Neural cell (in vitro differentiated cells): ENCODE measurements around the gene GRIN3A. TPM values are rescaled to one million over a fixed set of nuclear protein-coding genes. Genes with fewer than 3 reads are reported as not detected.

Source experiments
- H2AFZ ChIP-seq: fragments of 200-600, 300-800 bp; sonication (generic), shearing (Covaris generic); 2 replicates; pipeline ENCODE4 v1.6.0; 2014; ENCODE audit warnings: low read depth, mild to moderate bottlenecking, antibody characterized with exemption, low read length, moderate library complexity
- H3F3A ChIP-seq: fragments of 200-600 bp; shearing (Covaris generic); 2 replicates; pipeline ENCODE4 v1.6.1; 2016; ENCODE audit warnings: mild to moderate bottlenecking, moderate library complexity, mixed read lengths, antibody characterized with exemption, low read length; ENCODE audit not compliant: insufficient read depth, poor library complexity, severe bottlenecking
- H3K27ac ChIP-seq: fragments of 200-600, 300-800 bp; sonication (generic), shearing (Covaris generic); 2 replicates; pipeline ENCODE4 v1.5.1; 2014; ENCODE audit warnings: mild to moderate bottlenecking, low read length, moderate library complexity
- H3K27me3 ChIP-seq: fragments of 300-800, 200-600 bp; sonication (generic), shearing (Covaris generic); 2 replicates; pipeline ENCODE4 v1.6.0; 2014; ENCODE audit warnings: mild to moderate bottlenecking, low read depth, low read length, moderate library complexity; ENCODE audit not compliant: insufficient read depth
- H3K36me3 ChIP-seq: fragments of 300-800, 200-600 bp; sonication (generic), shearing (Covaris generic); 2 replicates; pipeline ENCODE4 v1.5.1; 2014; ENCODE audit warnings: mild to moderate bottlenecking, antibody characterized with exemption, low read length, moderate library complexity; ENCODE audit not compliant: insufficient read depth
- H3K4me2 ChIP-seq: fragments of 300-800, 200-600 bp; sonication (generic), shearing (Covaris generic); 2 replicates; pipeline ENCODE4 v1.6.0; 2014; ENCODE audit warnings: mild to moderate bottlenecking, low read length
- H3K4me3 ChIP-seq: fragments of 300-800, 200-600 bp; sonication (generic), shearing (Covaris generic); 2 replicates; pipeline ENCODE4 v1.5.1; 2014; ENCODE audit warnings: mild to moderate bottlenecking, low read length, moderate library complexity
- H3K79me2 ChIP-seq: fragments of 200-600 bp; shearing (Covaris generic); replicated peaks from 2 replicates; pipeline ENCODE4 v1.6.0; 2014; ENCODE audit warnings: mild to moderate bottlenecking, low read length, moderate library complexity; ENCODE audit not compliant: insufficient read depth
- H3K9ac ChIP-seq: fragments of 300-800, 200-600 bp; sonication (generic), shearing (Covaris generic); 2 replicates; pipeline ENCODE4 v1.6.1; 2016; ENCODE audit warnings: mild to moderate bottlenecking, low read length, mixed read lengths
- H3K9me2 ChIP-seq: fragments of 200-600 bp; shearing (Covaris generic); 2 replicates; pipeline ENCODE4 v1.6.1; 2016; ENCODE audit warnings: mild to moderate bottlenecking, low read length, mixed read lengths; ENCODE audit not compliant: insufficient read depth
- H3K9me3 ChIP-seq: fragments of 200-600, 300-800 bp; sonication (generic), shearing (Covaris generic); 2 replicates; pipeline ENCODE4 v1.6.1; 2016; ENCODE audit warnings: mild to moderate bottlenecking, mixed run types, low read length, moderate library complexity, mixed read lengths
- H4K20me1 ChIP-seq: fragments of 200-600 bp; shearing (Covaris generic); 2 replicates; pipeline ENCODE4 v1.6.1; 2016; ENCODE audit warnings: mild to moderate bottlenecking, mixed run types; ENCODE audit not compliant: insufficient read depth
- EP300 ChIP-seq: fragments of 450-650 bp; conservative IDR thresholded peaks from 2 replicates; pipeline ENCODE4 v1.6.1; 2014; ENCODE audit warnings: antibody characterized with exemption, mild to moderate bottlenecking, moderate library complexity; ENCODE audit not compliant: poor library complexity, severe bottlenecking
- EZH2 ChIP-seq: fragments of 200-600, 300-800 bp; shearing (Covaris generic), sonication (generic); IDR thresholded peaks from 2 replicates; pipeline ENCODE4 v1.6.1; 2014; ENCODE audit warnings: antibody characterized with exemption, low read length, borderline replicate concordance, mild to moderate bottlenecking; ENCODE audit not compliant: insufficient read depth, poor library complexity, severe bottlenecking
- MXI1 ChIP-seq: fragments of 450-650 bp; conservative IDR thresholded peaks from 2 replicates; pipeline ENCODE4 v1.6.1; 2014; ENCODE audit warnings: antibody characterized with exemption, mild to moderate bottlenecking; ENCODE audit not compliant: poor library complexity, severe bottlenecking
- POLR2AphosphoS5 ChIP-seq: IDR thresholded peaks from 2 replicates; pipeline ENCODE4 v1.6.1; 2012
- RAD21 ChIP-seq: fragments of 450-650 bp; conservative IDR thresholded peaks from 2 replicates; pipeline ENCODE4 v1.6.1; 2014; ENCODE audit warnings: antibody characterized with exemption, mild to moderate bottlenecking, moderate library complexity
- REST ChIP-seq: IDR thresholded peaks from 2 replicates; pipeline ENCODE4 v1.6.1; 2012; ENCODE audit warnings: borderline replicate concordance
- SMC3 ChIP-seq: fragments of 450-650 bp; conservative IDR thresholded peaks from 2 replicates; pipeline ENCODE4 v1.6.1; 2014; ENCODE audit warnings: antibody characterized with exemption, mild to moderate bottlenecking, moderate library complexity; ENCODE audit not compliant: poor library complexity
- TAF1 ChIP-seq: IDR thresholded peaks from 2 replicates; pipeline ENCODE4 v1.6.1; 2012; ENCODE audit warnings: low read depth
- polyA plus RNA-seq: library from polyadenylated mRNA; depleted of rRNA; stranded (reverse); fragments of >200 nt; gene quantifications from 2 replicates; pipeline ENCODE4 v1.2.3, GENCODE V29; 2014
- TF ChIP-seq, protein P1 (sequence below): fragments of 450-650 bp; IDR thresholded peaks from 2 replicates; pipeline ENCODE4 v1.5.1; 2014; ENCODE audit warnings: antibody characterized with exemption, mild to moderate bottlenecking, moderate library complexity; ENCODE audit not compliant: poor library complexity, severe bottlenecking

GRIN3A gene
- polyA plus RNA-seq, 1 donor from 2014 or later = 0.59 TPM

DNA sequence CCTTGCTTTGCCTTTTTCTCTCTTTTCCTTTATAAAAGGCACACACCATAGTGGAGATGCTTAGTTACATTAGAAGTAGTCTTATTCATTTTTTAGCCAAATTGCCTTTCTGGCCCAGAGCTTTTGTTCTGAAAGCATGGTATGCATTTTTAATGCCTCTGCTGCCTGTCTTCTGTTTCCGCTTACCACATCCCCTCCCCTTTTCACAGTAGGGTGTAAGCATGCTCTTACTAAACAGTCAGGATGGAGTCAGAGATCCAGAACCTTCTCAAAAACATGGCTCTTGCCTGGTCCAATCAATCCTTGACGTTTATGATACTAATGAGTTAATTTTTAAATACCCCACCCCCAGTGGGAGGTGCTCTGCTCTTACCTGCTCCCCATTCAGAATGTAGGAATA is 166.1 kb downstream of the GRIN3A start:
- H3K4me2 ChIP-seq = no peak overlapping the region
- TF ChIP-seq TAF1 (no peak), POLR2AphosphoS5 (no peak), SMC3 (no peak), RAD21 (no peak), MXI1 (no peak), REST (no peak), EZH2 (no peak), EP300 (no peak)
- TF ChIP-seq, protein P1, sequence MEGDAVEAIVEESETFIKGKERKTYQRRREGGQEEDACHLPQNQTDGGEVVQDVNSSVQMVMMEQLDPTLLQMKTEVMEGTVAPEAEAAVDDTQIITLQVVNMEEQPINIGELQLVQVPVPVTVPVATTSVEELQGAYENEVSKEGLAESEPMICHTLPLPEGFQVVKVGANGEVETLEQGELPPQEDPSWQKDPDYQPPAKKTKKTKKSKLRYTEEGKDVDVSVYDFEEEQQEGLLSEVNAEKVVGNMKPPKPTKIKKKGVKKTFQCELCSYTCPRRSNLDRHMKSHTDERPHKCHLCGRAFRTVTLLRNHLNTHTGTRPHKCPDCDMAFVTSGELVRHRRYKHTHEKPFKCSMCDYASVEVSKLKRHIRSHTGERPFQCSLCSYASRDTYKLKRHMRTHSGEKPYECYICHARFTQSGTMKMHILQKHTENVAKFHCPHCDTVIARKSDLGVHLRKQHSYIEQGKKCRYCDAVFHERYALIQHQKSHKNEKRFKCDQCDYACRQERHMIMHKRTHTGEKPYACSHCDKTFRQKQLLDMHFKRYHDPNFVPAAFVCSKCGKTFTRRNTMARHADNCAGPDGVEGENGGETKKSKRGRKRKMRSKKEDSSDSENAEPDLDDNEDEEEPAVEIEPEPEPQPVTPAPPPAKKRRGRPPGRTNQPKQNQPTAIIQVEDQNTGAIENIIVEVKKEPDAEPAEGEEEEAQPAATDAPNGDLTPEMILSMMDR = no peak
- H3K4me3 ChIP-seq = no peak overlapping the region
- no peaks in the 10 kb centered on the region for H3F3A ChIP-seq
- H3K27ac ChIP-seq = no peak overlapping the region
- no peaks in the 10 kb centered on the region for H3K27me3 ChIP-seq
- H4K20me1 ChIP-seq = no peaks in the 10 kb centered on the region
- no peaks in the 10 kb centered on the region for H3K36me3 ChIP-seq
- no peaks in the 10 kb centered on the region for H3K9me3 ChIP-seq
- H2AFZ ChIP-seq = no peak overlapping the region
- H3K9ac ChIP-seq = no peak overlapping the region
- H3K9me2 ChIP-seq = no peaks in the 10 kb centered on the region
- H3K79me2 ChIP-seq = no peaks in the 10 kb centered on the region

DNA sequence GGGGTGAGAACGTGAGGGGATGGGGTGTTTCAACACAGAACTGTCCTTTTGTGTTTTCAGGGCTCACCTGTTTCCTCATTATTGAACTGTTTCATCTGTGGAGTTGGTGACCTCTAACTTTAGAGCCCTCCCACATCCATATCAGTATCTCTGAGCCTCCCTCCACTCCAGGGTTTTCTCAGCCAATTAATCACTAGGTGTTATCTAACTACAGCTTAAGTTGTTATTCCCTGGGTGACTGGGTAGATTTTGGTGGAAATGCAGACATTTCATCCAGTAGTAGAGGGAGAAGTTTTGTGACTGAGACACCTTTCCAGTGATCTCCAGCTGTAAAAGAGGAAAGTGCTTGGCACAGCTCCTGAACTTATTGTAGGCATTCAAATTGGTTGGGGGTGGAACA is 167.3 kb downstream of the GRIN3A start:
- no peaks in the 10 kb centered on the region for H3K9me3 ChIP-seq
- no peak overlapping the region for H3K9ac ChIP-seq
- H3K4me2 ChIP-seq = no peak overlapping the region
- no peaks in the 10 kb centered on the region for H3F3A ChIP-seq
- H3K9me2 ChIP-seq = no peaks in the 10 kb centered on the region
- H3K36me3 ChIP-seq = no peaks in the 10 kb centered on the region
- TF ChIP-seq RAD21 = no peak
- TF ChIP-seq MXI1 = no peak
- TF ChIP-seq POLR2AphosphoS5 = no peak
- TF ChIP-seq, protein P1 = no peak
- TF ChIP-seq REST = no peak
- TF ChIP-seq EP300 = no peak
- no peak for TF ChIP-seq TAF1
- TF ChIP-seq SMC3 = no peak
- TF ChIP-seq EZH2 = no peak
- H3K4me3 ChIP-seq = no peak overlapping the region
- no peaks in the 10 kb centered on the region for H4K20me1 ChIP-seq
- no peak overlapping the region for H3K27ac ChIP-seq
- no peaks in the 10 kb centered on the region for H3K79me2 ChIP-seq
- no peak overlapping the region for H2AFZ ChIP-seq
- H3K27me3 ChIP-seq = no peaks in the 10 kb centered on the region
